Amniotic epithelial cell (primary cell): Measurements from ENCODE around the gene BUB1.
"Not testable (repeated sequence)": the region's sequence is repeated elsewhere in the genome, so short reads cannot be mapped to it uniquely, and the experiment has no call there.

Source experiments
- DNase-seq: peaks from one replicate; pipeline ENCODE4 v3.0.0-alpha.2; 2010; ENCODE audit warnings: low read depth

The BUB1 gene

GRCh38 chr2:110690083-110690965 is 12.5 kb upstream of the BUB1 start:
- DNase-seq, result no peak

GRCh38 chr2:110688594-110689091 is 10.8 kb upstream of the BUB1 start:
- DNase-seq, result no peak

GRCh38 chr2:110687775-110688484 is 10.1 kb upstream of the BUB1 start:
- DNase-seq, result not testable (repeated sequence)

GRCh38 chr2:110682872-110683271 is 5.0 kb upstream of the BUB1 start:
- DNase-seq, result no peak

- DNase-seq, result no peak
Measured at GRCh38 chr2:110682267-110682666, 4.4 kb upstream of the BUB1 start.

GRCh38 chr2:110680709-110681108 is 2.8 kb upstream of the BUB1 start:
- no peak for DNase-seq

- no peak for DNase-seq
Measured at GRCh38 chr2:110679865-110680264, 2.0 kb upstream of the BUB1 start.

GRCh38 chr2:110679337-110679707 is 1.5 kb upstream of the BUB1 start:
- peak; percentile 26 for DNase-seq

- DNase-seq, result no peak
Measured at GRCh38 chr2:110678457-110679336, 834 bp upstream of the BUB1 start.

- DNase-seq, result no peak
Measured at GRCh38 chr2:110677080-110677479, 783 bp downstream of the BUB1 start.

- DNase-seq, result no peak
Measured at GRCh38 chr2:110675679-110676078, 2.2 kb downstream of the BUB1 start.

- peak; percentile 64 for DNase-seq
Measured at GRCh38 chr2:110674620-110675555, 3.0 kb downstream of the BUB1 start.

GRCh38 chr2:110673201-110673600 is 4.7 kb downstream of the BUB1 start:
- DNase-seq, result no peak

GRCh38 chr2:110670826-110671225 is 7.0 kb downstream of the BUB1 start:
- no peak for DNase-seq

- no peak for DNase-seq
Measured at GRCh38 chr2:110669079-110669478, 8.8 kb downstream of the BUB1 start.

GRCh38 chr2:110667071-110667470 is 10.8 kb downstream of the BUB1 start:
- no peak for DNase-seq

GRCh38 chr2:110664135-110664534 is 13.7 kb downstream of the BUB1 start:
- peak; percentile 60 for DNase-seq

GRCh38 chr2:110662560-110662959 is 15.3 kb downstream of the BUB1 start:
- DNase-seq, result peak; percentile 82

GRCh38 chr2:110660558-110660957 is 17.3 kb downstream of the BUB1 start:
- DNase-seq, result no peak

GRCh38 chr2:110659248-110659647 is 18.6 kb downstream of the BUB1 start:
- peak; percentile 86 for DNase-seq

GRCh38 chr2:110657724-110658305 is 20.0 kb downstream of the BUB1 start:
- no peak for DNase-seq
